ENCODE data around the gene APBA2. TPM values are rescaled to one million over a fixed set of nuclear protein-coding genes. Genes with fewer than 3 reads are reported as not detected.

The APBA2 gene
- polyA plus RNA-seq, 4 donors: 7.4 to 15.3 (median 11.3) TPM

GRCh38 chr15:28952666-28953491 is 67.1 kb downstream of the APBA2 start:
- DNase-seq (ENCODE audit: low read depth in 4 of 4, low spot score in 3 of 4): no peak

GRCh38 chr15:28953573-28954195 is 67.9 kb downstream of the APBA2 start:
- no peak for DNase-seq (ENCODE audit: low read depth in 4 of 4, low spot score in 3 of 4)

- no peak for DNase-seq (ENCODE audit: low read depth in 4 of 4, low spot score in 3 of 4)
Observed at GRCh38 chr15:28954466-28955159, 68.8 kb downstream of the APBA2 start.

- DNase-seq (ENCODE audit: low read depth in 4 of 4, low spot score in 3 of 4): peak in 2 of 4 donors; percentile 51 to 71
Observed at GRCh38 chr15:28955160-28955992, 69.6 kb downstream of the APBA2 start.

GRCh38 chr15:28955993-28956421 is 70.2 kb downstream of the APBA2 start:
- no peak for DNase-seq (ENCODE audit: low read depth in 4 of 4, low spot score in 3 of 4)

- DNase-seq (ENCODE audit: low read depth in 4 of 4, low spot score in 3 of 4): no peak
Observed at GRCh38 chr15:28956491-28956890, 70.7 kb downstream of the APBA2 start.

GRCh38 chr15:28957606-28958498 is 72.1 kb downstream of the APBA2 start:
- no peak for DNase-seq (ENCODE audit: low read depth in 4 of 4, low spot score in 3 of 4)

- DNase-seq (ENCODE audit: low read depth in 4 of 4, low spot score in 3 of 4): no peak
Observed at GRCh38 chr15:28959326-28959725, 73.6 kb downstream of the APBA2 start.

GRCh38 chr15:28960979-28961378 is 75.2 kb downstream of the APBA2 start:
- DNase-seq (ENCODE audit: low read depth in 4 of 4, low spot score in 3 of 4): no peak

GRCh38 chr15:28961391-28961790 is 75.6 kb downstream of the APBA2 start:
- DNase-seq (ENCODE audit: low read depth in 4 of 4, low spot score in 3 of 4): no peak

GRCh38 chr15:28962851-28963710 is 77.3 kb downstream of the APBA2 start:
- no peak for DNase-seq (ENCODE audit: low read depth in 4 of 4, low spot score in 3 of 4)

- no peak for DNase-seq (ENCODE audit: low read depth in 4 of 4, low spot score in 3 of 4)
Observed at GRCh38 chr15:28963711-28964081, 77.9 kb downstream of the APBA2 start.

- no peak for DNase-seq (ENCODE audit: low read depth in 4 of 4, low spot score in 3 of 4)
Observed at GRCh38 chr15:28964098-28964497, 78.3 kb downstream of the APBA2 start.

GRCh38 chr15:28967066-28967465 is 81.3 kb downstream of the APBA2 start:
- no peak for DNase-seq (ENCODE audit: low read depth in 4 of 4, low spot score in 3 of 4)

- no peak for DNase-seq (ENCODE audit: low read depth in 4 of 4, low spot score in 3 of 4)
Observed at GRCh38 chr15:28967990-28968389, 82.2 kb downstream of the APBA2 start.

- DNase-seq (ENCODE audit: low read depth in 4 of 4, low spot score in 3 of 4): no peak
Observed at GRCh38 chr15:28969511-28970085, 83.8 kb downstream of the APBA2 start.

GRCh38 chr15:28974142-28974541 is 88.4 kb downstream of the APBA2 start:
- no peak for DNase-seq (ENCODE audit: low read depth in 4 of 4, low spot score in 3 of 4)

GRCh38 chr15:28975766-28976179 is 90.0 kb downstream of the APBA2 start:
- DNase-seq (ENCODE audit: low read depth in 4 of 4, low spot score in 3 of 4): no peak

Data from left renal pelvis (tissue), 4 donors.